SK-N-SH treated with all-trans-retinoic acid at 6 μM for 48 hours (cell line): ENCODE measurements around the gene ARHGAP1.

ENCODE experiments used
- CSDC2 ChIP-seq: fragments of 250-450 bp; sonication (Bioruptor Pico); IDR thresholded peaks from 2 replicates; pipeline ENCODE4 v1.5.0; 2020; ENCODE audit warnings: mild to moderate bottlenecking, moderate library complexity
- ESRRG ChIP-seq: fragments of 250-450 bp; sonication (Bioruptor Pico); IDR thresholded peaks from 2 replicates; pipeline ENCODE4 v1.6.1; 2021; ENCODE audit warnings: mild to moderate bottlenecking

DNA sequence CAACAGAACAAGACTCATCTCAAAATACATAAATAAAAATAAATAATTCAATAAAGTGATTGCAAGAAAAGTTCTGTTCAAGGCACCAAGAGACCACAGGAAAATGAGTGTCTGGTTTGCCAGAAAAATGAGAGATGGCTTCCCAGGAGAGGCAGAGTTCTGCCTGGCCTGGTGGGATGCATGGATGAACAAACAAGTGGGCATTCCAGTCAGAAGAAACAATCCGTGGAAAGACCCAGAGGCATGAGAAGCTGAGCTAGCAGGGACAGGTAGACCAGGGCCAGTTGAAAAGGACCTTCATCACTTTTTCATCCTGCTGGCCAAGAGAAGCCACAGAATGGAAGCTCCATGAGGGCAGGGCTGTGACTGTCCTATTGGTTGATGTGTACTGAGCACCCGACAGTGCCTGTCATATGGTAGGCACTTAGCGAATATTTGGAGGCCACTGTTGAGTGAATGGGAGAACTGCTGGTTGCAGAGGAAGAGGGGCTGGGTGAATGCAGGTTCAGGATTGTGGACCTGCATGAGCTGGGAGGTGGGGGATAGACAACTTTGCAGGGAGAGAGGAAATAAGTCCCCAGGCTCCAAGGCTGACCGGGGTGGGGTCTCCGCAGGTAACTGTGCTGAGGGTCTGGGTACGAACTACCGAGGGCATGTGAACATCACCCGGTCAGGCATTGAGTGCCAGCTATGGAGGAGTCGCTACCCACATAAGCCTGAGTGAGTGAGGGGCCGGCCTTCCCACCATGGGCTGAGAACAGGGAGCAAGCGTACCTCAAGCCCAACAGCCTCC lies 22.3 kb upstream of the ARHGAP1 start:
- TF ChIP-seq ESRRG: no peak
- TF ChIP-seq CSDC2 (CRISPR knock-in tag): no peak
